ENCODE results near the gene FGF6. TPM values are rescaled to one million over a fixed set of nuclear protein-coding genes. Genes with fewer than 3 reads are reported as not detected.

The FGF6 gene
- total and polyA plus RNA-seq, 10 of the 15 experiments (the other 5 are each of a cell fraction or from before 2014, with no cell fraction given): not detected

DNA sequence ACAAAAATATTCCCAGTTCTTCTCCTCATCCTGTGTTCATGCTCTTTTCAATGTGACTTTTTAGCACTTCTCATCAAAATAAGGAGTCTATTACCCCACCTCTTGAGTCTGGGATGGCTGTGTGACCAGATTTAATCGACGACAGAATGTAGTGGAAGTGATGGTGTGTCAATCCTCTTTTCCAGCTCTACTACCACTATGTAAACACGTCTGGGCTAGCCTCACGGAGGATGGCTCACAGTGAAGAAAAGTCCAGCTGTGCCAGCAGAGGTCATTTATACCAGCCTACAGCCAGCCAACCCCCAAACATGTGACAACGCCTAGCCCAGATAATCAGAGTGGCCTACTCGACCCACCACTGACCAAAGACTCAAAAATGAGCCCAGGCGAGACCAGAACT is 37.3 kb upstream of the FGF6 start:
- Histone ChIP-seq H3K27ac (ENCODE audit: control insufficient read depth, insufficient read depth) (no peak overlapping the region), H4K20me1 (ENCODE audit: control insufficient read depth, insufficient read depth) (no peaks in the 10 kb centered on the region), H3K9me3 (replicated peaks; ENCODE audit: control insufficient read depth, insufficient read depth, low read length) (peaks cover 2% of the 10 kb centered on the region; the same call in 2 of the 3 replicates), H2AFZ (ENCODE audit: control insufficient read depth, low read depth, low read length) (no peak overlapping the region), H3K79me2 (ENCODE audit: control insufficient read depth, insufficient read depth, low read length) (no peaks in the 10 kb centered on the region), H3K4me2 (ENCODE audit: control insufficient read depth, insufficient read depth) (no peak overlapping the region), H3K4me1 (ENCODE audit: control insufficient read depth, insufficient read depth, low read length) (peaks cover 4% of the 10 kb centered on the region; the same call in 1 of the 2 replicates), H3K36me3 (ENCODE audit: control insufficient read depth in 2 of 2, insufficient read depth in 2 of 2, low read length in 1 of 2) (no peaks in the 10 kb centered on the region), H3K4me3 (no peak overlapping the region), H3K27me3 (replicated peaks in 1 of 2; ENCODE audit: control insufficient read depth in 2 of 2, insufficient read depth in 2 of 2, low read length in 1 of 2) (no peaks in the 10 kb centered on the region), H3K9ac (ENCODE audit: control insufficient read depth, insufficient read depth, low read length) (no peak overlapping the region)
- in situ Hi-C loops (cut with MboI) (no loop called here), intact Hi-C loops (cut with micrococcal nuclease; ENCODE audit: unreplicated experiment) (no loop called here)
- FAIRE-seq: no peak
- DNase-seq (ENCODE audit: low read depth, low spot score): no peak
- POLR2A ChIA-PET: no interaction called here
- no TSS peak for BruUV-seq (replicated peaks)
- ATAC-seq: no peak
- CTCF ChIA-PET: no interaction called here
- WGBS (ENCODE audit: insufficient coverage, insufficient replicate concordance, low lambda C conversion rate, missing lambda C conversion rate): 72% methylated on average over 7 of the region's 7 CpGs
- no peak for TF ChIP-seq KDM1A (IDR thresholded peaks at IDR 0.05; ENCODE audit: borderline replicate concordance)
- no peak for TF ChIP-seq RAD21 (IDR thresholded peaks at IDR 0.05; ENCODE audit: insufficient read depth, low read depth, low read length)
- TF ChIP-seq, protein P1, sequence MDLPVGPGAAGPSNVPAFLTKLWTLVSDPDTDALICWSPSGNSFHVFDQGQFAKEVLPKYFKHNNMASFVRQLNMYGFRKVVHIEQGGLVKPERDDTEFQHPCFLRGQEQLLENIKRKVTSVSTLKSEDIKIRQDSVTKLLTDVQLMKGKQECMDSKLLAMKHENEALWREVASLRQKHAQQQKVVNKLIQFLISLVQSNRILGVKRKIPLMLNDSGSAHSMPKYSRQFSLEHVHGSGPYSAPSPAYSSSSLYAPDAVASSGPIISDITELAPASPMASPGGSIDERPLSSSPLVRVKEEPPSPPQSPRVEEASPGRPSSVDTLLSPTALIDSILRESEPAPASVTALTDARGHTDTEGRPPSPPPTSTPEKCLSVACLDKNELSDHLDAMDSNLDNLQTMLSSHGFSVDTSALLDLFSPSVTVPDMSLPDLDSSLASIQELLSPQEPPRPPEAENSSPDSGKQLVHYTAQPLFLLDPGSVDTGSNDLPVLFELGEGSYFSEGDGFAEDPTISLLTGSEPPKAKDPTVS (IDR thresholded peaks at IDR 0.05; ENCODE audit: low read depth, low read length): no peak
- no peak for TF ChIP-seq ZNF207 (IDR thresholded peaks at IDR 0.05; ENCODE audit: borderline replicate concordance)
- TF ChIP-seq STAT3 (IDR thresholded peaks at IDR 0.05; ENCODE audit: low read depth, low read length): no peak
- no peak for TF ChIP-seq TAF1 (IDR thresholded peaks at IDR 0.05; ENCODE audit: borderline replicate concordance, low read depth, low read length)
- TF ChIP-seq ELK1 (IDR thresholded peaks at IDR 0.05; ENCODE audit: low read depth, low read length): no peak
- no peak for TF ChIP-seq NFYA (IDR thresholded peaks at IDR 0.05; ENCODE audit: borderline replicate concordance, low read depth, low read length)
- TF ChIP-seq, protein P2, sequence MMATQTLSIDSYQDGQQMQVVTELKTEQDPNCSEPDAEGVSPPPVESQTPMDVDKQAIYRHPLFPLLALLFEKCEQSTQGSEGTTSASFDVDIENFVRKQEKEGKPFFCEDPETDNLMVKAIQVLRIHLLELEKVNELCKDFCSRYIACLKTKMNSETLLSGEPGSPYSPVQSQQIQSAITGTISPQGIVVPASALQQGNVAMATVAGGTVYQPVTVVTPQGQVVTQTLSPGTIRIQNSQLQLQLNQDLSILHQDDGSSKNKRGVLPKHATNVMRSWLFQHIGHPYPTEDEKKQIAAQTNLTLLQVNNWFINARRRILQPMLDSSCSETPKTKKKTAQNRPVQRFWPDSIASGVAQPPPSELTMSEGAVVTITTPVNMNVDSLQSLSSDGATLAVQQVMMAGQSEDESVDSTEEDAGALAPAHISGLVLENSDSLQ (IDR thresholded peaks at IDR 0.05): no peak
- TF ChIP-seq IKZF1 (conservative IDR thresholded peaks at IDR 0.05): no peak
- no peak for TF ChIP-seq JUNB (IDR thresholded peaks at IDR 0.05)
- no peak for TF ChIP-seq NRF1 (conservative IDR thresholded peaks at IDR 0.05; ENCODE audit: low read depth, low read length)
- no peak for TF ChIP-seq STAT1 (conservative IDR thresholded peaks at IDR 0.05)
- no peak for TF ChIP-seq SPI1 (IDR thresholded peaks at IDR 0.05; ENCODE audit: borderline replicate concordance, insufficient read depth, low read depth, low read length)
- no peak for TF ChIP-seq CBFB (IDR thresholded peaks at IDR 0.05; ENCODE audit: low read depth)
- TF ChIP-seq EED (IDR thresholded peaks at IDR 0.05; ENCODE audit: low read depth): no peak
- TF ChIP-seq ZNF274 (IDR thresholded peaks at IDR 0.05; ENCODE audit: insufficient read depth, insufficient read length): no peak
- RAD21 ChIA-PET (ENCODE audit: unreplicated experiment): no interaction called here
- SMC1A ChIA-PET (ENCODE audit: uncharacterized antibody, unreplicated experiment): no interaction called here

Data from GM12878 (cell line).